HG03139 (cell line): Measurements from ENCODE around the gene TSNAX.
"Not testable (repeated sequence)": the region's sequence is repeated elsewhere in the genome, so short reads cannot be mapped to it uniquely, and the experiment has no call there.

Source experiments
- ATAC-seq: cut with Tn5 transposase; IDR thresholded peaks from one replicate; pipeline ENCODE4 v1.9.1; 2021; ENCODE audit not compliant: unreplicated experiment

The TSNAX gene

GRCh38 chr1:231561647-231562383, 33.3 kb downstream of the TSNAX start:
- no peak for ATAC-seq

GRCh38 chr1:231563247-231563646, 34.8 kb downstream of the TSNAX start:
- ATAC-seq = no peak

GRCh38 chr1:231564373-231564772, 35.9 kb downstream of the TSNAX start:
- no peak for ATAC-seq

- ATAC-seq = no peak
Measured at GRCh38 chr1:231566496-231566895, 38.0 kb downstream of the TSNAX start.

- ATAC-seq = not testable (repeated sequence)
Measured at GRCh38 chr1:231570262-231570661, 41.8 kb downstream of the TSNAX start.

- no peak for ATAC-seq
Measured at GRCh38 chr1:231571904-231572303, 43.4 kb downstream of the TSNAX start.

GRCh38 chr1:231575472-231575871, 47.0 kb downstream of the TSNAX start:
- ATAC-seq = no peak

GRCh38 chr1:231576804-231577718, 48.6 kb downstream of the TSNAX start:
- no peak for ATAC-seq

- ATAC-seq = no peak
Measured at GRCh38 chr1:231580874-231581273, 52.4 kb downstream of the TSNAX start.

- no peak for ATAC-seq
Measured at GRCh38 chr1:231581859-231582258, 53.4 kb downstream of the TSNAX start.

- no peak for ATAC-seq
Measured at GRCh38 chr1:231583376-231583775, 54.9 kb downstream of the TSNAX start.

GRCh38 chr1:231584117-231584516, 55.6 kb downstream of the TSNAX start:
- ATAC-seq = no peak

GRCh38 chr1:231584921-231585320, 56.5 kb downstream of the TSNAX start:
- ATAC-seq = no peak

GRCh38 chr1:231590453-231591198, 62.2 kb downstream of the TSNAX start:
- no peak for ATAC-seq

- ATAC-seq = no peak
Measured at GRCh38 chr1:231591466-231591865, 63.0 kb downstream of the TSNAX start.

- ATAC-seq = no peak
Measured at GRCh38 chr1:231592809-231593208, 64.3 kb downstream of the TSNAX start.

GRCh38 chr1:231593264-231593663, 64.8 kb downstream of the TSNAX start:
- ATAC-seq = not testable (repeated sequence)

- ATAC-seq = no peak
Measured at GRCh38 chr1:231594123-231594522, 65.7 kb downstream of the TSNAX start.

- ATAC-seq = no peak
Measured at GRCh38 chr1:231594749-231595148, 66.3 kb downstream of the TSNAX start.

GRCh38 chr1:231596337-231596791, 67.9 kb downstream of the TSNAX start:
- no peak for ATAC-seq

GRCh38 chr1:231597971-231598370, 69.5 kb downstream of the TSNAX start:
- no peak for ATAC-seq
